HEK293 (cell line): Measurements from ENCODE around the gene SELENOO.
A peak's percentile ranks its signal among the peaks of the same experiment; 100 is the strongest.

Experiments
- CTCF ChIA-PET: fragments of 350-600 bp; formaldehyde crosslinking; extraction: SDS; loops from one replicate; lab custom pipeline; 2021; ENCODE audit warnings: antibody characterized with exemption; lab: Yijun Ruan, JAX
- POLR2A ChIA-PET: fragments of 300-600 bp; formaldehyde crosslinking; extraction: SDS; loops from one replicate; lab custom pipeline; 2020; ENCODE audit warnings: antibody characterized with exemption, inconsistent platforms; lab: Yijun Ruan, JAX
- H3K27ac ChIP-seq: fragments of 200-500 bp; sonication (Bioruptor generic); 2 replicates; pipeline ENCODE4 v1.5.1; 2014; ENCODE audit warnings: low read depth, low read length, control low read depth, inconsistent platforms; ENCODE audit errors: extremely low read depth
- H3K36me3 ChIP-seq, 2 experiments: fragments of 200-500 bp in 1 of 2; sonication (Bioruptor generic) in 1 of 2; 1 replicate in 1 of 2; 2 replicates in 1 of 2; pipeline ENCODE4 v1.5.1; 2014 to 2017; ENCODE audit warnings: inconsistent platforms in 2 of 2, low read length in 2 of 2; ENCODE audit not compliant: control insufficient read depth in 2 of 2, insufficient read depth in 1 of 2
- H3K4me1 ChIP-seq: fragments of 200-500 bp; sonication (Bioruptor generic); 2 replicates; pipeline ENCODE4 v1.5.1; 2014; ENCODE audit warnings: mild to moderate bottlenecking, low read length, inconsistent platforms; ENCODE audit not compliant: control insufficient read depth, insufficient read depth
- H3K4me3 ChIP-seq: 2 replicates; pipeline ENCODE4 v1.5.1; 2011; ENCODE audit warnings: low read depth, mild to moderate bottlenecking, control low read depth, low read length, moderate library complexity
- H3K9me3 ChIP-seq: fragments of 200-500 bp; sonication (Bioruptor generic); 2 replicates; pipeline ENCODE4 v1.5.1; 2014; ENCODE audit warnings: low read depth, low read length, inconsistent platforms; ENCODE audit not compliant: control insufficient read depth, insufficient read depth
- BCL11A ChIP-seq: fragments of 450-650 bp; formaldehyde crosslinking; IDR thresholded peaks from 2 replicates; pipeline ENCODE4 v1.5.1; 2016; ENCODE audit warnings: low read depth, missing biosample characterization, missing genetic modification characterization
- BCL11B ChIP-seq: fragments of 450-650 bp; formaldehyde crosslinking; IDR thresholded peaks from 2 replicates; pipeline ENCODE4 v1.5.1; 2016; ENCODE audit warnings: low read depth, missing biosample characterization, missing genetic modification characterization
- GLIS1 ChIP-seq: fragments of 450-650 bp; formaldehyde crosslinking; IDR thresholded peaks from 2 replicates; pipeline ENCODE4 v1.5.1; 2016; ENCODE audit warnings: missing biosample characterization, missing genetic modification characterization
- GLIS2 ChIP-seq: fragments of 450-650 bp; formaldehyde crosslinking; IDR thresholded peaks from 2 replicates; pipeline ENCODE4 v1.5.1; 2016; ENCODE audit warnings: missing biosample characterization, missing genetic modification characterization
- ZBTB44 ChIP-seq: fragments of 450-650 bp; IDR thresholded peaks from 2 replicates; pipeline ENCODE4 v1.5.1; 2018; ENCODE audit warnings: missing biosample characterization, mild to moderate bottlenecking, missing genetic modification characterization
- ZEB2 ChIP-seq: fragments of 450-650 bp; formaldehyde crosslinking; IDR thresholded peaks from 2 replicates; pipeline ENCODE4 v1.5.1; 2016; ENCODE audit warnings: missing biosample characterization, missing genetic modification characterization
- ZFP69B ChIP-seq: fragments of 450-650 bp; formaldehyde crosslinking; IDR thresholded peaks from 2 replicates; pipeline ENCODE4 v1.5.1; 2016; ENCODE audit warnings: missing biosample characterization, missing genetic modification characterization
- ZIC2 ChIP-seq: fragments of 450-650 bp; formaldehyde crosslinking; IDR thresholded peaks from 2 replicates; pipeline ENCODE4 v1.5.1; 2016; ENCODE audit warnings: missing biosample characterization, missing genetic modification characterization
- ZNF24 ChIP-seq: fragments of 450-650 bp; formaldehyde crosslinking; IDR thresholded peaks from 2 replicates; pipeline ENCODE4 v1.5.1; 2016; ENCODE audit warnings: missing biosample characterization, missing genetic modification characterization
- ZNF426 ChIP-seq: fragments of 450-650 bp; formaldehyde crosslinking; IDR thresholded peaks from 2 replicates; pipeline ENCODE4 v1.5.1; 2017; ENCODE audit warnings: missing biosample characterization, missing genetic modification characterization, mild to moderate bottlenecking, inconsistent platforms, moderate library complexity
- ZNF510 ChIP-seq: fragments of 450-650 bp; formaldehyde crosslinking; IDR thresholded peaks from 2 replicates; pipeline ENCODE4 v1.5.1; 2018; ENCODE audit warnings: mild to moderate bottlenecking, missing genetic modification characterization, missing biosample characterization; ENCODE audit not compliant: insufficient replicate concordance
- ZNF792 ChIP-seq: fragments of 450-650 bp; formaldehyde crosslinking; IDR thresholded peaks from 2 replicates; pipeline ENCODE4 v1.5.1; 2016; ENCODE audit warnings: missing biosample characterization, missing genetic modification characterization
- TF ChIP-seq, protein P1 (sequence below): fragments of 450-650 bp; formaldehyde crosslinking; IDR thresholded peaks from 2 replicates; pipeline ENCODE4 v1.5.1; 2016; ENCODE audit warnings: missing biosample characterization, missing genetic modification characterization
- TF ChIP-seq, protein P2 (sequence below): fragments of 450-650 bp; formaldehyde crosslinking; IDR thresholded peaks from 2 replicates; pipeline ENCODE4 v1.5.1; 2016; ENCODE audit warnings: missing biosample characterization, missing genetic modification characterization
- TF ChIP-seq, protein P3 (sequence below): fragments of 450-650 bp; formaldehyde crosslinking; IDR thresholded peaks from 2 replicates; pipeline ENCODE4 v1.5.1; 2016; ENCODE audit warnings: missing biosample characterization, missing genetic modification characterization

SELENOO gene

GRCh38 chr22:50257451-50258360 lies 56.9 kb downstream of the SELENOO start:
- no peaks in the 10 kb centered on the region for H3K9me3 ChIP-seq
- peaks cover 0 to 67% of the 10 kb centered on the region in 2 experiments; a peak in 2 of 3 replicates for H3K36me3 ChIP-seq
- POLR2A ChIA-PET: no interaction called here
- CTCF ChIA-PET: interaction anchor here (0.6 kb wide), 1 partner anchor 78 kb away, joined by 3 read pairs; no protein-coding TSS in a partner anchor
- TF ChIP-seq ZBTB44 (no peak), BCL11B (peak; percentile 50; the same call in 1 of the 2 replicates), BCL11A (tag by site-specific recombination) (0 out of 2 replicates have a peak, but pooled peaks have one; percentile 10)
- no peak overlapping the region for H3K4me3 ChIP-seq
- no peak overlapping the region for H3K27ac ChIP-seq
- H3K4me1 ChIP-seq: peaks cover 8% of the 10 kb centered on the region

GRCh38 chr22:50258361-50259292 lies 57.8 kb downstream of the SELENOO start:
- Histone ChIP-seq H3K4me1 (peaks cover 11% of the 10 kb centered on the region), H3K9me3 (no peaks in the 10 kb centered on the region), H3K4me3 (no peak overlapping the region), H3K27ac (no peak overlapping the region), H3K36me3 (peaks cover 0 to 59% of the 10 kb centered on the region in 2 experiments; a peak in 2 of 3 replicates)
- TF ChIP-seq ZEB2 (tag by site-specific recombination) (no peak), ZNF510 (tag by site-specific recombination) (no peak)
- TF ChIP-seq, protein P1, sequence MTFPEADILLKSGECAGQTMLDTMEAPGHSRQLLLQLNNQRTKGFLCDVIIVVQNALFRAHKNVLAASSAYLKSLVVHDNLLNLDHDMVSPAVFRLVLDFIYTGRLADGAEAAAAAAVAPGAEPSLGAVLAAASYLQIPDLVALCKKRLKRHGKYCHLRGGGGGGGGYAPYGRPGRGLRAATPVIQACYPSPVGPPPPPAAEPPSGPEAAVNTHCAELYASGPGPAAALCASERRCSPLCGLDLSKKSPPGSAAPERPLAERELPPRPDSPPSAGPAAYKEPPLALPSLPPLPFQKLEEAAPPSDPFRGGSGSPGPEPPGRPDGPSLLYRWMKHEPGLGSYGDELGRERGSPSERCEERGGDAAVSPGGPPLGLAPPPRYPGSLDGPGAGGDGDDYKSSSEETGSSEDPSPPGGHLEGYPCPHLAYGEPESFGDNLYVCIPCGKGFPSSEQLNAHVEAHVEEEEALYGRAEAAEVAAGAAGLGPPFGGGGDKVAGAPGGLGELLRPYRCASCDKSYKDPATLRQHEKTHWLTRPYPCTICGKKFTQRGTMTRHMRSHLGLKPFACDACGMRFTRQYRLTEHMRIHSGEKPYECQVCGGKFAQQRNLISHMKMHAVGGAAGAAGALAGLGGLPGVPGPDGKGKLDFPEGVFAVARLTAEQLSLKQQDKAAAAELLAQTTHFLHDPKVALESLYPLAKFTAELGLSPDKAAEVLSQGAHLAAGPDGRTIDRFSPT (tag by site-specific recombination): peak; percentile 64
- POLR2A ChIA-PET: no interaction called here
- CTCF ChIA-PET: interaction anchor here (0.6 to 1.0 kb wide), 2 partner anchors 69 to 77 kb away, joined by 3 read pairs; no protein-coding TSS in a partner anchor

DNA sequence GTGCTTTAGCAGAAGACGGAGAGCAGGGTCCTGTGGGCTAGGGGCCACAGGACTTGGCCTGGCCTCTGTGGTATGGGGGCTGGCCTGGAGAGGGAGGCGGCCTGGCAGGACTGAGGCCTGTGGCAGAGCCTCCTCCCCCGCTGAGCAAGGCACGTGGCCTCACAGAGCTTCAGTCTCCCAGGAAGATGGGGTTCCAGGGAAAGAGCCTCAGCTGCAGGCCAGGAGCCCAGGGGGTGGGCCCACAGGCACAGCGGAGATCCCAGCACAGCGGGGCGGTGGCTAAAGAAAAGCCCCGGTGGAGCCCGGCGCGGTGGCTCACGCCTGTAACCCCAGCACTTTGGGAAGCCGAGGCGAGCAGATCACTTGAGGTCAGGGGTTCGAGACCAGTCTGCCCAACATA lies 58.5 kb downstream of the SELENOO start:
- ChIA-PET CTCF (interaction anchor here (1.0 kb wide), 1 partner anchor 68 kb away, joined by 3 read pairs; no protein-coding TSS in a partner anchor), POLR2A (interaction anchor here (2.7 kb wide), 1 partner anchor 8 kb away, joined by 20 read pairs; the partner anchor contains the start of gene HDAC10)
- H3K4me3 ChIP-seq: no peak overlapping the region
- H3K36me3 ChIP-seq: peaks cover 0 to 53% of the 10 kb centered on the region in 2 experiments; a peak in 2 of 3 replicates
- H3K9me3 ChIP-seq: no peaks in the 10 kb centered on the region
- no peak overlapping the region for H3K27ac ChIP-seq
- TF ChIP-seq, protein P2, sequence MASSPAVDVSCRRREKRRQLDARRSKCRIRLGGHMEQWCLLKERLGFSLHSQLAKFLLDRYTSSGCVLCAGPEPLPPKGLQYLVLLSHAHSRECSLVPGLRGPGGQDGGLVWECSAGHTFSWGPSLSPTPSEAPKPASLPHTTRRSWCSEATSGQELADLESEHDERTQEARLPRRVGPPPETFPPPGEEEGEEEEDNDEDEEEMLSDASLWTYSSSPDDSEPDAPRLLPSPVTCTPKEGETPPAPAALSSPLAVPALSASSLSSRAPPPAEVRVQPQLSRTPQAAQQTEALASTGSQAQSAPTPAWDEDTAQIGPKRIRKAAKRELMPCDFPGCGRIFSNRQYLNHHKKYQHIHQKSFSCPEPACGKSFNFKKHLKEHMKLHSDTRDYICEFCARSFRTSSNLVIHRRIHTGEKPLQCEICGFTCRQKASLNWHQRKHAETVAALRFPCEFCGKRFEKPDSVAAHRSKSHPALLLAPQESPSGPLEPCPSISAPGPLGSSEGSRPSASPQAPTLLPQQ (tag by site-specific recombination): peak; percentile 52; the same call in 1 of the 2 replicates
- peak; percentile 71 for TF ChIP-seq ZIC2 (tag by site-specific recombination)
- TF ChIP-seq ZNF24 (tag by site-specific recombination): no peak
- peak; percentile 95 for TF ChIP-seq GLIS1 (tag by site-specific recombination)
- TF ChIP-seq ZFP69B (tag by site-specific recombination): peak; percentile 68; the same call in 1 of the 2 replicates
- TF ChIP-seq, protein P3, sequence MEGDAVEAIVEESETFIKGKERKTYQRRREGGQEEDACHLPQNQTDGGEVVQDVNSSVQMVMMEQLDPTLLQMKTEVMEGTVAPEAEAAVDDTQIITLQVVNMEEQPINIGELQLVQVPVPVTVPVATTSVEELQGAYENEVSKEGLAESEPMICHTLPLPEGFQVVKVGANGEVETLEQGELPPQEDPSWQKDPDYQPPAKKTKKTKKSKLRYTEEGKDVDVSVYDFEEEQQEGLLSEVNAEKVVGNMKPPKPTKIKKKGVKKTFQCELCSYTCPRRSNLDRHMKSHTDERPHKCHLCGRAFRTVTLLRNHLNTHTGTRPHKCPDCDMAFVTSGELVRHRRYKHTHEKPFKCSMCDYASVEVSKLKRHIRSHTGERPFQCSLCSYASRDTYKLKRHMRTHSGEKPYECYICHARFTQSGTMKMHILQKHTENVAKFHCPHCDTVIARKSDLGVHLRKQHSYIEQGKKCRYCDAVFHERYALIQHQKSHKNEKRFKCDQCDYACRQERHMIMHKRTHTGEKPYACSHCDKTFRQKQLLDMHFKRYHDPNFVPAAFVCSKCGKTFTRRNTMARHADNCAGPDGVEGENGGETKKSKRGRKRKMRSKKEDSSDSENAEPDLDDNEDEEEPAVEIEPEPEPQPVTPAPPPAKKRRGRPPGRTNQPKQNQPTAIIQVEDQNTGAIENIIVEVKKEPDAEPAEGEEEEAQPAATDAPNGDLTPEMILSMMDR (tag by site-specific recombination): no peak
- no peak for TF ChIP-seq ZNF426
- no peak for TF ChIP-seq ZNF792 (tag by site-specific recombination)
- TF ChIP-seq GLIS2: peak; percentile 22; the same call in 1 of the 2 replicates
- 0 out of 2 replicates have a peak, but pooled peaks have one; percentile 24 for TF ChIP-seq BCL11B
- TF ChIP-seq, all 188 proteins: peak for 6
- H3K4me1 ChIP-seq: peaks cover 11% of the 10 kb centered on the region
